ENCODE measurements around the gene C2orf81.
"Not testable (repeated sequence)": the region's sequence is repeated elsewhere in the genome, so short reads cannot be mapped to it uniquely, and the experiment has no call there.

Gene C2orf81

GRCh38 chr2:74424995-74425406 lies 3.6 kb upstream of the C2orf81 start:
- no peak for TF ChIP-seq CTCF (conservative IDR thresholded peaks at IDR 0.05; ENCODE audit: control insufficient read depth, insufficient read depth, low read depth, low read length)
- H3K4me3 ChIP-seq (ENCODE audit: control insufficient read depth, low read depth, low read length), result no peak overlapping the region
- no peak for DNase-seq (ENCODE audit: low read depth)

DNA sequence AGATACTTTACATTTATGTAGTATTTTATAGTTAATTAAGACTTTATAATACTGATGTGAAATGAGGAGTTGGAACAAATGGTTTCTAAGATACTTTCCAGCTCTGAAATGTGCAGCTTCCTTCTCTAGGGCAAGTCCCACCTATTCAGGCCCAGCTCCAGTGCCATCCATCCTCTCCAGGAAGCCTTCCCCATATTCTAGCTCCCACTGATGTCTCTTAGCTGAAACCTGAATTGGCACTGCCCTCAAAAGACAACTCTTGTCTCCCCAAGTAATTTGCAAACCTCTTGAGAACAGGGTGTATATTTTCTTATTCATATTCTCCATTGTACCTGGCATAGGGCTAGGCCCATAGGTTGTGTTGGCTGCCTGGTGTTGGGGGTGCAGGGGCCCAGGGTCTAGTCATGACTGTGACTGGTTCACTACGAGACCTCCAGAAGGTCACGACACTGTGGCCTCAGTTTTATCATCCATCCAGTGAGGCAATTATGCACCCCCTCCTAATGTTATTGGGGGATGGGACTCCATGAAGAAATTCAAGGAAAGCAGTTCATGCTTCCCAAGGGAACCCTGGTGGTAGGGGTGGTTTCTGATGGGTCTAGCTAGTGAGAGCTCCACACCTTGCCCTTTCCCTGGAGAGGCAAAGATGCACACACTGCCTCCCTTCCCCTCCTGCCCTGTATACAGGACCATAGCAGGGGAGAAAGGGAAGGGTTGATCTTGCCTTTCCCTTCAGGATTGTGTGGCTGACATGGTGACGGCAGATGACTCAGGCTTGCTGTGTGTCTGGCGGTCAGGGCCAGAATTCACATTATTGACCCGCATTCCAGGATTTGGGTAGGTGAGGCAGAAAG lies 2.9 kb upstream of the C2orf81 start:
- no peak for DNase-seq (ENCODE audit: low read depth)
- TF ChIP-seq CTCF (conservative IDR thresholded peaks at IDR 0.05; ENCODE audit: control insufficient read depth, insufficient read depth, low read depth, low read length), result no peak
- H3K4me3 ChIP-seq (ENCODE audit: control insufficient read depth, low read depth, low read length), result no peak overlapping the region

DNA sequence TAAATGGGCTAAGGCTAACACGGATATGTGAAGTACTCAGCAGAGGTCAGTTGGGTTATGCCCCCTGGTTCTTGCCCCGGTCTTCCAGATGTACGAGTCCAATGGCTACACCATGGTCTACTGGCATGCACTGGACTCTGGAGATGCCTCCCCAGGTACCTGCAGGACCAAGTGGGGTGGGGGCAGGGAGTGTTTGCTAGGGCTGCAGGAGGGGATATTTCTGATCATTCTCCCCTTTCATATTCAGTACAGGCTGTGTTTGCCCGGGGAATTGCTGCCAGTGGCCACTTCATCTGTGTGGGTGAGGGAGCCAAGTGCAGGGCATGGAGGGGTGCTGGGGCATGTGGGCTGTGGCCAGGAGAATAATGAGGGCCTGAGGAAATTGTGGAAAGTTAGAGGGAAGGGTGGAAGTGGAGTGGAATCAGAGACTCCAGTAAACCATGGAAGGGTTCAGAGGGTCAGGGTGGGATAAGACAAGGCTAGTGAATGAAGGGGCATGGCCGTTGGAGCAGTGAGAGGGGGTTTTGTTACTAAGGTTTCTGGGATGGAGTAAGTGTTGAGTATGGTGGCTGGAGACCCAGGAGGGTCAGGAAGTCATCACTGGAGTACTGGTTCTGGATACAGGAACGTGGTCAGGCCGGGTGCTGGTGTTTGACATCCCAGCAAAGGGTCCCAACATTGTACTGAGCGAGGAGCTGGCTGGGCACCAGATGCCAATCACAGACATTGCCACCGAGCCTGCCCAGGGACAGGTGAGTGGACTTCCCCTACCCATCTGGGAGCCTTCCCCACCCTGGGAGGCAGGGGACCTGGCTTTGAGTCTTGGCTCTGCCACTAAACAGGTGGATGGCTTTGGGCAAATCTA lies 2.0 kb upstream of the C2orf81 start:
- TF ChIP-seq CTCF (conservative IDR thresholded peaks at IDR 0.05; ENCODE audit: control insufficient read depth, insufficient read depth, low read depth, low read length), result no peak
- DNase-seq (ENCODE audit: low read depth), result no peak

GRCh38 chr2:74420443-74421103 lies 846 bp downstream of the C2orf81 start:
- DNase-seq (ENCODE audit: low read depth); H3K4me3 ChIP-seq (ENCODE audit: control insufficient read depth, low read depth, low read length): not testable (repeated sequence)

More for the DNA sequence above, 2.0 kb upstream of the C2orf81 start:
- no peak overlapping the region for H3K4me3 ChIP-seq (ENCODE audit: control insufficient read depth, low read depth, low read length)

- no peak for DNase-seq (ENCODE audit: low read depth)
- H3K4me3 ChIP-seq (ENCODE audit: control insufficient read depth, low read depth, low read length), result no peak overlapping the region
- TF ChIP-seq CTCF (conservative IDR thresholded peaks at IDR 0.05; ENCODE audit: control insufficient read depth, insufficient read depth, low read depth, low read length), result no peak
Measured at GRCh38 chr2:74420006-74420405, 1.4 kb downstream of the C2orf81 start.

DNA sequence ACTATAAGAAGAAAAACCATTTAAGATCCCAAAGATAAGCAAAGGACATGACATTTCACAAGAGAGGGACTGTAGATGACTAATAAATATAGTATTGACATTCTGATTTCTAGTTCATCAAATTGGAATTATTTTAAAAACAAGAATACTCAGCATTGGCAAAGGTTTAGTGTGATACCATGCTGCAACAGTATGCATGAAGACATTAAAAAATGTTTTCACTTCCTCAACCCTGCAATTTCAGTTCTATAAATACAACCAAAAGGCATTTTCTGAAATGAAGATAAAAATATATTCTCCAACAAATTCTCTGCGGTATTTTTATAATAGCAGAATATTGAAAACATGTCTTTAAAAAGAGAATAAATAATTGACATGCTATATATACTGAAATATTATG lies 2.1 kb downstream of the C2orf81 start:
- DNase-seq (ENCODE audit: low read depth), result no peak
- TF ChIP-seq CTCF (conservative IDR thresholded peaks at IDR 0.05; ENCODE audit: control insufficient read depth, insufficient read depth, low read depth, low read length), result no peak
- H3K4me3 ChIP-seq (ENCODE audit: control insufficient read depth, low read depth, low read length), result no peak overlapping the region
